ENCODE results near the gene FBXO2.

DNA sequence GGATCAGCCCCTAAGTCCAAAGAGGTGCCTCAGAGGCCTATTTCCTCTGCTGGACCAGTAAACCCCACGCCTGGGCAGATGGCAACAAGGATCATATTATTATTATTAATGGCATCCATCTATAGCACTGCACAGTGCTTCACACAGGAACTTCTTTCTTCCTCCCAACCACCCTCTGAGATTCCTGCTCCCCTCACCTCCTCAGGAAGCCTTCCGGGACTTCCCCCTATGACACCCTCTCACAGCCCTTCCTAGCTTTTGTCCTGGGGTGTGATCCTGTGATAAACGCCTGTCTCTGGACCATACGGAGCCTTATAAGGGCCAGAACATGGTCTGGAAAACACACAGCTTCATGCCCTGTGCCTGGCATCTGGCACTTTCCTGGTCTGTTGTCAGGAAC lies 3.2 kb downstream of the FBXO2 start:
- TF ChIP-seq EP300 (IDR thresholded peaks at IDR 0.05; ENCODE audit: borderline replicate concordance) (no peak), TEAD4 (IDR thresholded peaks at IDR 0.05) (no peak), EGR1 (IDR thresholded peaks at IDR 0.05) (no peak), YY1 (IDR thresholded peaks at IDR 0.05; ENCODE audit: low read depth) (no peak), ZBTB7A (IDR thresholded peaks at IDR 0.05; ENCODE audit: low read depth) (no peak), CEBPB (IDR thresholded peaks at IDR 0.05) (no peak), TAF1 (IDR thresholded peaks at IDR 0.05; ENCODE audit: low read depth) (no peak), NFIC (IDR thresholded peaks at IDR 0.05) (no peak)
- TF ChIP-seq, protein P1, sequence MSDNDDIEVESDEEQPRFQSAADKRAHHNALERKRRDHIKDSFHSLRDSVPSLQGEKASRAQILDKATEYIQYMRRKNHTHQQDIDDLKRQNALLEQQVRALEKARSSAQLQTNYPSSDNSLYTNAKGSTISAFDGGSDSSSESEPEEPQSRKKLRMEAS (IDR thresholded peaks at IDR 0.05) = no peak
